Hepatocyte (in vitro differentiated cells): Measurements from ENCODE around the gene DENND6A.
"Not testable (repeated sequence)": the region's sequence is repeated elsewhere in the genome, so short reads cannot be mapped to it uniquely, and the experiment has no call there.

ENCODE experiments used
- CTCF ChIP-seq: fragments of 200-600 bp; sonication (generic); IDR thresholded peaks from 2 replicates; pipeline ENCODE4 v1.5.1; 2016; ENCODE audit warnings: antibody characterized with exemption, mild to moderate bottlenecking; ENCODE audit not compliant: poor library complexity
- EZH2phosphoT487 ChIP-seq: fragments of 200-600 bp; sonication (generic); IDR thresholded peaks from one replicate; pipeline ENCODE4 v1.6.1; 2018; ENCODE audit warnings: antibody characterized with exemption, mild to moderate bottlenecking, low read depth, moderate library complexity; ENCODE audit not compliant: unreplicated experiment, severe bottlenecking

GRCh38 chr3:57611870-57612269, 81.0 kb downstream of the DENND6A start:
- TF ChIP-seq CTCF, EZH2phosphoT487: not testable (repeated sequence)
